Aorta (tissue), 5 donors: ENCODE results near the gene LPP. TPM values are rescaled to one million over a fixed set of nuclear protein-coding genes. Genes with fewer than 3 reads are reported as not detected.

Experiments
- ATAC-seq: fragments of 200-7000 bp; cut with Tn5 transposase; one replicate; pipeline ENCODE4 v1.9.1; 2022; ENCODE audit warnings: moderate library complexity; ENCODE audit not compliant: low FRiP score
- DNase-seq, 2 donors: peaks; one replicate each; pipeline ENCODE4 v3.0.0-alpha.2; 2020
- H3K27ac ChIP-seq, 2 donors: one replicate each; pipeline ENCODE4 v1.5.1; 2013; ENCODE audit warnings: low read length in 2 of 2, mild to moderate bottlenecking in 2 of 2, moderate library complexity in 2 of 2, control low read depth in 1 of 2, inconsistent platforms in 1 of 2, low read depth in 1 of 2
- H3K27me3 ChIP-seq, 2 donors: one replicate each; pipeline ENCODE4 v1.6.1; 2013; ENCODE audit warnings: control low read depth in 1 of 2, low read length in 1 of 2, mild to moderate bottlenecking in 1 of 2, moderate library complexity in 1 of 2; ENCODE audit not compliant: insufficient read depth in 2 of 2, control insufficient read depth in 1 of 2
- H3K36me3 ChIP-seq, 2 donors: one replicate each; pipeline ENCODE4 v1.6.1; 2013; ENCODE audit warnings: control low read depth in 1 of 2, low read length in 1 of 2, mild to moderate bottlenecking in 1 of 2; ENCODE audit not compliant: insufficient read depth in 2 of 2, control insufficient read depth in 1 of 2
- H3K4me1 ChIP-seq, 2 donors: one replicate each; pipeline ENCODE4 v1.6.1; 2013; ENCODE audit warnings: low read length in 2 of 2, control low read depth in 1 of 2, mild to moderate bottlenecking in 1 of 2, moderate library complexity in 1 of 2; ENCODE audit not compliant: insufficient read depth in 2 of 2, control insufficient read depth in 1 of 2
- H3K4me3 ChIP-seq, 2 donors: one replicate each; pipeline ENCODE4 v1.5.1; 2013; ENCODE audit warnings: low read length in 2 of 2, control low read depth in 1 of 2, mild to moderate bottlenecking in 1 of 2
- H3K9me3 ChIP-seq: one replicate; pipeline ENCODE4 v1.6.1; 2013; ENCODE audit warnings: mild to moderate bottlenecking, low read length; ENCODE audit not compliant: control insufficient read depth
- WGBS, 2 donors: extraction: QIAGEN DNeasy Blood & Tissue Kit; methylation state at CpG; one replicate each; pipeline ENCODE4 v1.1.7; 2013; 5-methylcytosine and 5-hydroxymethylcytosine counted together
- intact Hi-C, 2 donors: fragments of 100-400 bp; cut with DNase I; formaldehyde crosslinking; loops; one replicate each; pipeline versions ENCODE4 v1.14.2 to v1.15.0; 2022
- polyA plus RNA-seq, 2 donors: library from polyadenylated mRNA; stranded (reverse); fragments of 200-250 nt; gene quantifications; one replicate each; pipeline ENCODE4 v1.2.3, GENCODE V29; 2013
- total RNA-seq, 2 donors: library from RNA; stranded (reverse); fragmentation: NEBNext Ultra II Directional; extraction: Animal tissue kit (Norgen Biotek cat#: 25700); gene quantifications; one replicate each; pipeline ENCODE4 v1.2.1, GENCODE V29; 2021
- donor health status: healthy with polysubstance abuse.
- donor health status: Bipolar disorder and iron deficiency.
- donor health status: DM: no; HTN: no; CAD: no.
- donor health status: DM: no; HTN: no; CAD: no.
- donor health status: DM: yes; HTN: yes; CAD: no.

The LPP gene
- total and polyA plus RNA-seq, 4 donors = 37.7 to 2,536 (median 527) TPM

GRCh38 chr3:188133646-188134045 lies 20.3 kb upstream of the LPP start:
- intact Hi-C loops = no loop called here
- no peak for DNase-seq
- no peak overlapping the region for H3K27ac ChIP-seq
- H3K9me3 ChIP-seq = no peaks in the 10 kb centered on the region
- 95 to 96% methylated on average over 6 of the region's 6 CpGs for WGBS, 2 donors
- H3K27me3 ChIP-seq = no peaks in the 10 kb centered on the region
- ATAC-seq = no peak
- H3K4me3 ChIP-seq = no peak overlapping the region
- H3K4me1 ChIP-seq = peaks cover 0 to 1% of the 10 kb centered on the region in 2 donors
- no peaks in the 10 kb centered on the region for H3K36me3 ChIP-seq

- H3K9me3 ChIP-seq = no peaks in the 10 kb centered on the region
- peaks cover 0 to 1% of the 10 kb centered on the region in 2 donors for H3K4me1 ChIP-seq
- WGBS, 2 donors = 86 to 95% methylated on average over 1 of the region's 1 CpG
- H3K27me3 ChIP-seq = no peaks in the 10 kb centered on the region
- H3K4me3 ChIP-seq = no peak overlapping the region
- ATAC-seq = no peak
- no peak for DNase-seq
- no peak overlapping the region for H3K27ac ChIP-seq
- intact Hi-C loops = no loop called here
- no peaks in the 10 kb centered on the region for H3K36me3 ChIP-seq
These were observed 19.9 kb upstream of the LPP start for GRCh38 chr3:188134079-188134478.

GRCh38 chr3:188134856-188135255 lies 19.1 kb upstream of the LPP start:
- Histone ChIP-seq H3K36me3 (no peaks in the 10 kb centered on the region), H3K4me1 (peaks cover 0 to 2% of the 10 kb centered on the region in 2 donors), H3K4me3 (no peak overlapping the region), H3K27me3 (no peaks in the 10 kb centered on the region), H3K27ac (no peak overlapping the region), H3K9me3 (no peaks in the 10 kb centered on the region)
- DNase-seq (no peak), ATAC-seq (no peak)
- intact Hi-C loops = no loop called here
- WGBS, 2 donors = 97 to 99% methylated on average over 1 of the region's 1 CpG

GRCh38 chr3:188135271-188135670 lies 18.7 kb upstream of the LPP start:
- WGBS, 2 donors = 29% methylated on average over 5 of the region's 5 CpGs
- no peak for ATAC-seq
- no peak overlapping the region for H3K27ac ChIP-seq
- no peaks in the 10 kb centered on the region for H3K9me3 ChIP-seq
- intact Hi-C loops = no loop called here
- H3K4me3 ChIP-seq = no peak overlapping the region
- H3K36me3 ChIP-seq = no peaks in the 10 kb centered on the region
- DNase-seq = no peak
- peaks cover 0 to 2% of the 10 kb centered on the region in 2 donors for H3K4me1 ChIP-seq
- H3K27me3 ChIP-seq = no peaks in the 10 kb centered on the region

GRCh38 chr3:188137051-188137450 lies 16.9 kb upstream of the LPP start:
- ATAC-seq (no peak), DNase-seq (no peak)
- Histone ChIP-seq H3K27ac (no peak overlapping the region), H3K4me1 (peaks cover 0 to 2% of the 10 kb centered on the region in 2 donors), H3K9me3 (no peaks in the 10 kb centered on the region), H3K36me3 (no peaks in the 10 kb centered on the region), H3K4me3 (no peak overlapping the region), H3K27me3 (no peaks in the 10 kb centered on the region)
- intact Hi-C loops = no loop called here
- 67 to 74% methylated on average over 1 of the region's 1 CpG for whole genome bisulfite sequencing, 2 donors

- Histone ChIP-seq H3K4me1 (peaks cover 0 to 2% of the 10 kb centered on the region in 2 donors), H3K27ac (no peak overlapping the region), H3K4me3 (no peak overlapping the region), H3K27me3 (no peaks in the 10 kb centered on the region), H3K36me3 (no peaks in the 10 kb centered on the region), H3K9me3 (no peaks in the 10 kb centered on the region)
- intact Hi-C loops = no loop called here
- DNase-seq (no peak), ATAC-seq (no peak)
- WGBS, 2 donors = 94 to 95% methylated on average over 4 of the region's 4 CpGs
These were observed 14.5 kb upstream of the LPP start for GRCh38 chr3:188139466-188139865.

- no peaks in the 10 kb centered on the region for H3K27me3 ChIP-seq
- H3K36me3 ChIP-seq = no peaks in the 10 kb centered on the region
- H3K4me1 ChIP-seq = no peaks in the 10 kb centered on the region
- H3K9me3 ChIP-seq = no peaks in the 10 kb centered on the region
- WGBS, 2 donors = 94 to 95% methylated on average over 2 of the region's 2 CpGs
- no peak for ATAC-seq
- H3K27ac ChIP-seq = no peak overlapping the region
- no peak overlapping the region for H3K4me3 ChIP-seq
- no peak for DNase-seq
- intact Hi-C loops = no loop called here
These were observed 7.7 kb upstream of the LPP start for GRCh38 chr3:188146219-188146618.

- Histone ChIP-seq H3K27ac (no peak overlapping the region), H3K27me3 (no peaks in the 10 kb centered on the region), H3K36me3 (no peaks in the 10 kb centered on the region), H3K4me3 (no peak overlapping the region), H3K4me1 (no peaks in the 10 kb centered on the region), H3K9me3 (no peaks in the 10 kb centered on the region)
- ATAC-seq = no peak
- intact Hi-C loops = no loop called here
- DNase-seq = no peak
- 86 to 94% methylated on average over 3 of the region's 3 CpGs for WGBS, 2 donors
These were observed 6.2 kb upstream of the LPP start for GRCh38 chr3:188147782-188148181.

- WGBS, 2 donors = 27 to 46% methylated on average over 1 of the region's 1 CpG
- H3K4me3 ChIP-seq = no peak overlapping the region
- ATAC-seq (no peak), DNase-seq (no peak)
- no peaks in the 10 kb centered on the region for H3K27me3 ChIP-seq
- H3K4me1 ChIP-seq = no peaks in the 10 kb centered on the region
- intact Hi-C loops = no loop called here
- no peak overlapping the region for H3K27ac ChIP-seq
- H3K36me3 ChIP-seq = no peaks in the 10 kb centered on the region
- H3K9me3 ChIP-seq = no peaks in the 10 kb centered on the region
These were observed 5.6 kb upstream of the LPP start for GRCh38 chr3:188148318-188148717.
